ENCODE results near the gene ILDR1.

Gene ILDR1

GRCh38 chr3:122023335-122023910 lies 1.4 kb upstream of the ILDR1 start:
- no peak overlapping the region for H3K4me3 ChIP-seq (ENCODE audit: low read depth, low read length)
- in situ Hi-C loops (cut with HindIII; ENCODE audit: low sequenced_read_pairs), result no loop called here
- DNase-seq (ENCODE audit: low read depth), result no peak
- TF ChIP-seq CTCF (IDR thresholded peaks at IDR 0.05; ENCODE audit: low read depth, low read length, missing control alignments), result no peak

GRCh38 chr3:122021037-122021436 lies 1.0 kb downstream of the ILDR1 start:
- H3K4me3 ChIP-seq (ENCODE audit: low read depth, low read length), result no peak overlapping the region
- DNase-seq (ENCODE audit: low read depth), result no peak
- TF ChIP-seq CTCF (IDR thresholded peaks at IDR 0.05; ENCODE audit: low read depth, low read length, missing control alignments), result no peak
- in situ Hi-C loops (cut with HindIII; ENCODE audit: low sequenced_read_pairs), result no loop called here

- in situ Hi-C loops (cut with HindIII; ENCODE audit: low sequenced_read_pairs), result no loop called here
Observed at GRCh38 chr3:122019493-122019892, 2.6 kb downstream of the ILDR1 start.

GRCh38 chr3:122014741-122015140 lies 7.3 kb downstream of the ILDR1 start:
- in situ Hi-C loops (cut with HindIII; ENCODE audit: low sequenced_read_pairs), result loop anchor here (5.0 kb wide), 1 partner anchor 43 kb away; the partner anchor contains the start of gene CD86
- H3K4me3 ChIP-seq (ENCODE audit: low read depth, low read length), result no peak overlapping the region
- no peak for DNase-seq (ENCODE audit: low read depth)
- no peak for TF ChIP-seq CTCF (IDR thresholded peaks at IDR 0.05; ENCODE audit: low read depth, low read length, missing control alignments)

More at GRCh38 chr3:122019493-122019892, 2.6 kb downstream of the ILDR1 start:
- H3K4me3 ChIP-seq (ENCODE audit: low read depth, low read length), result no peak overlapping the region
- DNase-seq (ENCODE audit: low read depth), result no peak
- no peak for TF ChIP-seq CTCF (IDR thresholded peaks at IDR 0.05; ENCODE audit: low read depth, low read length, missing control alignments)

GRCh38 chr3:122013448-122013925 lies 8.6 kb downstream of the ILDR1 start:
- DNase-seq (ENCODE audit: low read depth), result no peak
- no peak overlapping the region for H3K4me3 ChIP-seq (ENCODE audit: low read depth, low read length)
- in situ Hi-C loops (cut with HindIII; ENCODE audit: low sequenced_read_pairs), result loop anchor here (5.0 kb wide), 1 partner anchor 44 kb away; the partner anchor contains the start of gene CD86
- no peak for TF ChIP-seq CTCF (IDR thresholded peaks at IDR 0.05; ENCODE audit: low read depth, low read length, missing control alignments)

- no peak for DNase-seq (ENCODE audit: low read depth)
- no peak overlapping the region for H3K4me3 ChIP-seq (ENCODE audit: low read depth, low read length)
- in situ Hi-C loops (cut with HindIII; ENCODE audit: low sequenced_read_pairs), result loop anchor here (5.0 kb wide), 1 partner anchor 44 kb away; the partner anchor contains the start of gene CD86
- no peak for TF ChIP-seq CTCF (IDR thresholded peaks at IDR 0.05; ENCODE audit: low read depth, low read length, missing control alignments)
Observed at GRCh38 chr3:122012821-122013220, 9.2 kb downstream of the ILDR1 start.
